GM18507 (cell line): Measurements from ENCODE around the gene FABP2.
"Not testable (repeated sequence)": the region's sequence is repeated elsewhere in the genome, so short reads cannot be mapped to it uniquely, and the experiment has no call there.

Experiments used
- DNase-seq: peaks from one replicate; pipeline ENCODE4 v3.0.0; 2011; ENCODE audit warnings: low read depth; ENCODE audit not compliant: insufficient read length; ENCODE audit errors: extremely low spot score
- FAIRE-seq: peaks from 2 replicates; lab custom pipeline; 2011; peaks lifted over from hg19 to GRCh38; lab: Jason Lieb, UNC

The FABP2 gene

DNA sequence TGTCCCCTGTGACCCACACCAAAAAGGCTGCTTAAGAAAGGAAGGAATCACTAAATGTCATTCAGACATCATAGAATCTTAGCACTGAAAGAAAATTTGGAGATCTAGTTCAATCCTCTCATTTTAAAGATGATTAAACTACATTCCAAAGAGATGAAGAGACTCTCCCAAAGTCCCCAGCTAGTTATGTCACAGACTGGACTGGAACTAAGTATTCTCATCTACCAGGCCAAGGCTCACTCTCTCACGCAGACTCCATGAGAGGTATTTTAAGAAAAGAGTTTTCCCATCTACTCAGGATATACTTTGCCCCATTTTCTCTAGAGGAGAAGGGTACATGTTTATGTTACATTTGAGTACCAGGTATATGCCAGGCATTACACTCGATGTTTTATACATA, 6.9 kb downstream of the FABP2 start:
- FAIRE-seq (no peak), DNase-seq (no peak)

DNA sequence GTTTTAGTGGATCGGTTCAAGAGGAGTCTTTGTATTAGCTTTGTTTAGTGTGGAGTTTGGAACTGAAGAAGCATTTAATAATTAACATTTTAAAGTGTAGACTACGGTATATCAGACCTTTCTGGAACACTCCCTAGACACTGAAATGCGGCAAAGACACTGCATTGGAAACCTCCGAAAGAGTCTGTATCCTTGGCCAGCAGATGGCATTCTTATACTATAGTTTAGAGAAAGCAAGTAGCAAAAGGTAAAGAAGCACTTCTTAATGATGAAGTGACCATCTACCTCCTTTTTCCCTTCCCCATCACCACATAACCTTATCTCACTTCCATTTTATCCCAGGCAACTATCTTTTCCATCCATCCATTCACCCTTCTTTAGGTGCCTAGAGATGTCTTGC, 7.6 kb downstream of the FABP2 start:
- FAIRE-seq, result peak; percentile 78

DNA sequence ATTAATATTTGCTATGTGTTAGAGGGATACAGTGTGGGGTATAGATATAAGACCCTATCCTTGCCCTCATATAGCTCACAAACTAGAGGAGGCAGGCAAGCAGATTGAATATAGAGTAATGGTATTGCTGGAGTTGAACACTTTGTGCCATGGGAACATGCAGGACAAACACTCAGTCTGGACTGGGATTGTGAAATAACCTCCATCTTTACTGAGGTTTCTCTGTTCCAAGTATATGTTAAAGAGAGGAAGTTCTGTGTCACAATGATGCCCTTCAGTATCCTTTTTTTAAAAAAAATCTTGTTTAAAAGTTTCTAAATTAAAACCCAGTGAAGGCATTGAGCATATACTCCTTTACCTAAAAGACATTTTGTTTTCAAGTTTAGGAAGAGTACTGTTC, 8.7 kb downstream of the FABP2 start:
- no peak for FAIRE-seq
- no peak for DNase-seq

More for the DNA sequence above, 7.6 kb downstream of the FABP2 start:
- DNase-seq, result no peak

DNA sequence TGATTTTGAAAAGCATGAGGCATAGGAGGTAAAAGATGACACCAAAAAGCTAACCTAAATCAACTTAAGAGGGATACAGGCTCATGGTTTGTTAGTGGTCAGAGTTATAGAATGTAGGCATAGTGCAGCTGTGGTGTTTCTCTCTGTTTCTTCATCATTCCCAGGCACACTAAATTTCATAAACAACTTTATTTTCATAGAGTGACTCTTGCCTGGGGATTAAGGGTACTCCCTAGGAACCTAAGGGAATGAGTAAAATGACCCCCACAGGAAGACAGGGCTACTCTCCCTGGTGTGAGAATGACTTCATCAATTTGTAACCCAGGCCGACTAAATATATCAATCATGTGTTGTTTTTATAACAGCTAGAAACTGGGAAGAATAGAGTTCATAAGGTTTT, 11.1 kb downstream of the FABP2 start:
- FAIRE-seq (no peak), DNase-seq (no peak)

DNA sequence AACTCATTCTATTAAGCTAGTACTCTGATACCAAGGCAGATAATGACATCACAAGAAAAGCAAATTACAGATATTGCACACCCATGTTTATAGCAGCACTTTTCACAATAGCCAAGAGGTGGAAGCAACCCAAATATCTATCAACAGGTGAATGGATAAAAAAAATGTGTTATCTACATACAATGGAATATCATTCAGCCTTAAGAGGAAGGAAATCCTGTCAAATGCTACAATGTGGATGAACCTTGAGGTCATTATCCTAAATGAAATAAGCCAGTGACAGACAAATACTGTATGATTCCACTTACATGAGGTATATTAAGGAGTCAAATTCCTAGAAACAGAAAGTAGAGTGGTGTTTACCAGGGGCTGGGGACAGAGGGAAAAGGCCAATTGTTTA, 14.3 kb downstream of the FABP2 start:
- FAIRE-seq (no peak), DNase-seq (no peak)

DNA sequence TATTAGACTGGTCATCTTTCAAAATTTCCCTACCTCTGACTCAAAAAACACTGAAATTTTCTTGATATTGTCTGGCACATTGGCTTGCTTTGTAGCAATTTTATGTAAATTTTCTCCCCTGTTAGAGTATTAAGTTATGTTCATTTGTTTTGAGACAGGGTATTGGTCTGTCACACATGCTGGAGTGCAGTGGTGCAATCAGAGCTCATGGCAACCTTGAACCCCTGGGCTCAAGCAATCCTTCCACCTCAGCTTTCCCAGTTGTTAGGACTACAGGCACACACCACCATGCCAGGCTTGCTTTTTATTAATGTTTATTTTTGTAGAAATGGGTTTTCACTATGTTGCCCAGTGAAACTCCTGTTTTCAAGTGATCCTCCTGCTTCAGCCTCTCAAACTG, 17.5 kb downstream of the FABP2 start:
- no peak for DNase-seq
- FAIRE-seq, result no peak

DNA sequence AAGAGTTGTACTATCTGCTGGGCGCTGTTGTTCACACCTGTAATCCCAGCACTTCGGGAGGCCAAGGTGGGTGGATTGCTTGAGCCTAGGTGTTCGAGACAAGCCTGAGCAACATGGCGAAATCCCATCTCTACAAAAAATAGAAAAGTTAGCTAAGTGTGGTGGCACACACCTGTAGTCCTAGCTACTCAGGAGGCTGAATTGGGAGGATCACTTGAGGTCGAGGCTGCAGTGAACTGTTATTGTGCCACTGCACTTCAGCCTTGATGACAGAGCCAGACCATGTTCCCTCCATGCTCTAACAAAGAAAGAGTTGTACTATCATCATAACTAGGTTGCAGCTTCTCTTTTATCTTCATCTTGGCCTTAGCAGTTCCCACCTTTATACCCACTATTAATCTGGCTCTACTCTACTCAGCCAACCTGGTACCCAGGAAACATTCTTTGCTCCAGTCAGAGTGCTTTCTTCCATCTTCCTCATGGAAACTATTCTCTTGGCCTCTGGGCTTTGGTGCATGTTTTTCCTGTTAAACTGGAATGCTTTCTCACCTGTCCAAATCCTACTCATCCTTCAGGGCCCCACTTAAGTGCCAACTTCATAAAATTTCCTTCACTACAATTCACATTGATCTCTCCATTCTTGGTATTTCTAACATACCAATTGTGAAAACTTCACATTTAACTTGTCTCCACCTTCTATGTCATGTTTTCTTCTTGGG, 18.2 kb downstream of the FABP2 start:
- no peak for FAIRE-seq
- DNase-seq, result no peak

DNA sequence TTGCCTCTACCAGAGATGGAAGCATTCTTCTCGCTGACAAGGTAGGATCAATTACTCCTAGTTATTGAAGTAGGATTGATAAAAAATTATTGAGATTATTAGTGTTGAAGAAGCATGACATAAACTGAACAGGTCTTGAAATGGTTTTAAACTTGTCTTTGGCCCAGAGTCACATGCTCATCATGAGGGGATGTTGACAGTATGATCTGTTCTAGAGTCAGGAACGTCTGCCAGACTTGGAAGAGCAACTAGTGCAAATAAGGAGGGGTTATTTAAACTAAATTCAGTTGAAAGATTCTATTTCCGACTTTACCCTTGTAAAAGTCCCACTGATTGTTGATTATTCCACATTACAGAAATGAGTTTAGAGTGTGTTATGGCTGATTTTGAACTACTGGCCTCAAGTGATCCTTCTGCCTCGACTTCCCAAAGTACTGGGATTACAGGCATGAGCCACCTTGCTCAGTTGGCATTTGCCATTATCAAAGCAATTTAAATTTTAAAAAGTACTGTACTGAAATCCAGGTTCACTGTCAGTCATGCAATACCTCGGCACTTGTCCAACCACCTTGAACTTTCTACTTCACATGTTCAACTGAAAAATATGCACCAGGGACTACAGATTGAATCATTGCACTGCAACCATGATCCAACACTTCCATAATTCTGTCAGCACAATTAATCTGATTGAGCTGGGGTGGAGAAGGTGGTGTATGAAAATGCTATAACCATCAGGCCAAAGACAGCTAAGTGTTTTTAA, 19.7 kb downstream of the FABP2 start:
- FAIRE-seq (no peak), DNase-seq (no peak)

DNA sequence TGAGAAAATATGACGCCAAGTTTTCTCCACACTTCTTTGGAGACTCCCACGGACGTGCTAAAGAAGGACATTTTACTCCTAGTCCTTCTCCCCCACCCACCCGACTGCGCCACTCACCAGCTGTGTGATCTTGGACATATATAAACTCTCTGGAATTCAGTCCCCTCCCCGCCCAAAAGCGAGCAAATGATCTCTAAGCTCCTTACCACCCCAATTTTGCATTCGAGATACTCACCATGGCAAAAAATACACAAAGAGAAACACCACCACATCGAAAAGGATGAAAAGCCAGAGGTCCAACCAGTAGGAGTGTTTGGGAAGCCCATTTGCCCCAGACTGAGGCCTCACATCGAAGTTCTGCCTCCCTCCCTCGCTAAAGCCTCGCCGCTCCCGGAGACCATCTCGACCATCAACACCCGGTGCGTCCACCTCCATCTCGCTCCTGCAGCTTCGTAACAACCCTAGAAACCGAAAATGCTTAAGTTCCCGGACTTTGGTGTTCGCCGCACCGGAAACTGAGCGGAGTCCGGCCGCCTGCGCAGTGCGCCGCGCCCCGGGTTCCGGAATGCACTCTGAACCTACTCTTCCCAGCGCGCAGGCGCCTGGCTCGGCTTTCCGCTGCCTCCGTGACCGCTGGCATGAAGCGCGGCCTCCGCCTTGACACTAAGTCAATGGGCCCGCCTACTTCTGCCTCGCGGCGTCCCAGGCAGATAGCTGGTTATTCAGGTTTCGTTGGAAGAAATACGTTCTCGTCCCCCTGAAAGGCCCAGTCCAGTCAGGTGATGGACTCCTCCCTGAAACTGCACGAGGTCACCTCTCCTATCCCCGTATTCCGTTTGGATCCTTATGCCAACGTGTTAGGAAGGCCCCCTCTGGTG, 21.6 kb downstream of the FABP2 start:
- FAIRE-seq (peak; percentile 84), DNase-seq (peak; percentile 75)

DNA sequence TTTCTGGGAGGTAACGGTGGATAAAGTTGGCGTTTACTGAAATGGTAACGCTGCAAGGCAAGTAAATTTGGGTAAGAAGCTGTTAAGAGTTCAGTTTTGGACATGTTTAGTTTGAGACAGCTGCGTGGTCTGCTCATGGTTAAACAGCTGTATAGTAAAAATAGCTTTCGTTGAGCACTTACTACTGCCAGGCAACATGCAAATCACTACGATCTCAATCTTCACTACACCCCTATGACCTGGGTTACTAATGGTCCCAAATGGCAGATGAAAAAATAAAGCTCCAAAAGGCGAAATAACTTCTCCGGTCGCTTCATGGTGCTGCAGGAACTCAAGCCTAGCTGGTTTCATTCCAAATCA, 22.2 kb downstream of the FABP2 start:
- DNase-seq (no peak), FAIRE-seq (peak; percentile 69)

DNA sequence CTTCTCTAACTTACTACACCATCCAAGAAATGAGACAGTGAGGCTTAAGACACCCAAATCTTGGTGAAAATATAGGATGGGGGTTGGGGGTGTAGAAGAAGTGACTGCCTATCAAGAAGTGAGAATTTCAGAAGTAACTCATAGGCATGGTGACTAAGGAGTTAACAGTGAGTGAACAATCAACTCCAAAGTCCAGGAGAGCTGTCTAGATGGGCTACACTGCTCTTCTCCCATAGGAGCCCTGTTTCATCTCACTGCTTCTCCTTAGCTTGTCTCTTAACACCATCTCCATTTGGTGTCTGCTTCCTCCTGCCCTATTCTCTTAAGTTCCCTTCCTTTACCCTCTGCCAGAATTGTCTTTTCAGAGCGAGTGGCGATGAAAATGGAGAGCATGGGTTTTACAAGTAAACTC, 22.7 kb downstream of the FABP2 start:
- no peak for FAIRE-seq
- DNase-seq, result no peak

DNA sequence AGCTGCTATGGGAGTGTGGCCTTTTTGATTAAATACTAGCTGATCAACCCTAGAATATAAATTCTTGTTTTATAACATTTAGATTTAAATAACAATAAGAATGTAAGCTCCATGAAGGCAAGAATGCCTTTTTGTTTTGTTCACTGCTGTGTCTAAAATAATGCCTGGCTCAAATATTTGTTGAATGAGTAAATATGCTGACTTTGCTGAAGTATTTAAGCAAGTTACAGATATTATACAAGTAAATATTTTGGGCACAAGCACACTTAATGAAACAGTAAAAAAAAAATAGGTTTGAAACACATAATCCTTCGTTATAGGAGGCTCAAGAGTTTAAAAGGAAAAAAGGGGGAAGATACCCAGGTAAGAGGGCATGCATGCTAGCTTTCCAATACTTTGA, 24.1 kb downstream of the FABP2 start:
- FAIRE-seq (no peak), DNase-seq (no peak)

DNA sequence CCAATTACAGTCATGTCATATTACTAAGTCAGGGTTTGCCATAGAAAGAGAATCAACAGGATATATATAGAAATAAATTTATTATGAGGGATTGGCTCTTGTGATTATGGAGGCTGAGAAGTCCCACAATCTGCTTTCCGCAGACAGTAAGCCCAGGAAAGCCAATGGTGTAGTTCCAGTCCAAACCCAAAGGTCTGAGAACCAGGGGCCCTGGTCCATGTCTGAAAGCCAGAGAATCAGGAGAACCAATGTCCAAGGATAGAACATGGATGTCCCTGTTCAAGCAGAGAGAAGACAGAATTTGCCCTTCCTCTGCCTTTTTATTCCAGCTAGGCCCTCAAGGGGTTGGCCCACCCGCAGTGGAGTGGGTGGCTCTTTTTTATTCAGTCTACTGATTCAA, 25.6 kb downstream of the FABP2 start:
- DNase-seq, result no peak
- FAIRE-seq, result no peak

DNA sequence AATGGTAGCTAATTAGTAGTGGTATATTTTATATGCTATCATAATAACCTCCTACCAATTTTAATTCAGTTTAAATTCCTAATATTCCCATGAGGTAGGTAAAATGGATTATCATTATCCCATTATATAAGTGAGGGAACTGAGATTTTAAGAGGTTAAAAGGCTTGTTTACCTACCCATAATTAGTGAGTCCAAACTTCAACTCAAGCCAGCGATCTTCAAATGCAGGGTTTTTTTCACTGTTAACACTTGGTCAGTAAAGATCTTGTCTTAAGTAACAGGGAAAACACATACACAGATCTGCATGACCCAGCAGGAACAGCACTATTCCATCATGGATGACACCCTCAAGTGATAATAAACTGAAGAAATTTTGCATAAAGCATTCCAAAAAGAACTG, 31.3 kb downstream of the FABP2 start:
- DNase-seq, result no peak
- no peak for FAIRE-seq

DNA sequence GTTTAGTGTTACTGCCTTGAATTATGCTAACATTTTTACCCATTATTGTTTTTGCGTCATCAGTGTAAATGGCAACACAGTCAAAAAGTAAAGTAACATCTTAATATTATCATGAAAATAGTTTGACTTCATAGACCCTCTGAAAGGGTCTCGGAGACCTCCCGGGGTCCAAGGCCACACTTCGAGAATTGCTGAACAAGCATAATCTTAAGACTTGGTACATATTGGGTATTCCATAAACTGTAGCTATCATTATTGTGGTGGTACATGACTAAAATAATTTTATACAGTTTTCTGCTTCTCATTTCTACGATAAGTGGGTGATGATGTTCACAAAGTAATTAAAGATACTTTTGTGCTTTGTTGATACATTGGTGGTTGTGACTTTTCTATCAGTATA, 32.6 kb downstream of the FABP2 start:
- DNase-seq (no peak), FAIRE-seq (no peak)

DNA sequence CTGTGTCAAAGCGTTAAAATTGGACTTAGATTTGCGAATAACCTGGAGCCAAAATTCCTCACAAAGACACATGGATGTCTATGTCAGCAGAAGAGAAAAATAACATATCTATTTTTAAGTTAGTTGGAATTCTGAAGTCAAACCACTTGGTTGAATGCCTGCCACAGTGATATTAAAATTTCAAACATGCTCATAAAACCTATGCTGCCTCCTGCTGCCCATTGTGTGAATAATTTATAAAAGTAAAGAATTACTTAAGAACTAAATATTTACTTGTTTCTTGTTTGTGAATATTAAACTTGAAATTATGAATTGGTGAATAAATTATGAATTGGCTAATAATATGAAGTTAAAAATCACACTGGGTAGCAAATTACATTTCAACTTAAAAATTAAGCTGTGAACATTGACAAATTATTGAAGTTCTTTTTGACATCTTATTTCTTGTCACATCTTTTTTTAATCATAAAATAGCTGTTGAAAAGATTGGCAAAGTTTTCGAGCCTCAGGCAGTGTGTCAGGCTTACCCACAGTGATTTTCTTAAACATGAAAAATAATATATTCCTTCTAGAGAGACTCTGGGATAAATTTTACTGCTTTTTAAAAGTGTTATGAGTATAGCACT, 35.4 kb downstream of the FABP2 start:
- FAIRE-seq, result peak; percentile 15
- DNase-seq, result no peak

DNA sequence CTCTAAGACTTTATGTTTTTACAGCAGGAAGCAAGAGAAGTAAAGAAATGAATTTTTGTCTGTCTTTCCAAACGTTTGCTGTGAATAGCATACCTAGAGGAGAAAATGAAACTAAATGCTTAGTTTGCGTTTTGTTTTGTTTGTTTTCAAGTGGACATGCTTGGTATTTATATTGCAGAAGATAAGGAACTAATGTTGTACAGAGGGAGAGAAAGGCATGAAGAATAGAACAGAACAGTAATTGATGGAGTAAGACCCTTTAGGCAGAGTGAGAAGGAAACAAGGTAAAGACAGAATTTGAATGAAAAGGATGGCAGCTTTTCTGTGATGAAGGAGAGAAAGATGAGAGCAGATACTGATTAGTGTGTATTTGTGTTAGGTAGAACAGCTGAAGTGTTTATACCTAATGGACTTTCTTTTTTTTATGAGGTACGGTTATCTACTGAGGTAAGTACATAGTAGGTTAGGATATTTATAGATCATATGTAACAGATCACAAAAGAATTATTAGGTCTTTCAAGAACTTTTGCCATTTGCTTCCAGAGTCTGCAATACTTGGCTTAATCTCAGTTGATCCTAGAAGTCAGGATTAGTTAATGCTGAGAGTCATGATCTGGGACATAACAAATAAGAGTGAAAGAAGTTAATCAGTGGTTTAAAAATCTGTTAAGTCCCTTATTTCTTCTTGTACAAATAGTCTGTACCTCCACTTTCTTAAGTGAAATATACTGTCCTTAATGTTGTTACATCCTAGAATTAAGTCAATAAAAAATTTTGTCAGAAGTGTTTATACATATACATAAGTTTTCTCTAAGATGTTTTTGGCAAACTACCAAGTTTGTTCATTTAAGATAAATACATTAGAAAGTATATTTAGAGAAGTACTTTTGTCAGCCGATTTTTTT, 36.8 kb downstream of the FABP2 start:
- no peak for DNase-seq
- FAIRE-seq, result no peak

DNA sequence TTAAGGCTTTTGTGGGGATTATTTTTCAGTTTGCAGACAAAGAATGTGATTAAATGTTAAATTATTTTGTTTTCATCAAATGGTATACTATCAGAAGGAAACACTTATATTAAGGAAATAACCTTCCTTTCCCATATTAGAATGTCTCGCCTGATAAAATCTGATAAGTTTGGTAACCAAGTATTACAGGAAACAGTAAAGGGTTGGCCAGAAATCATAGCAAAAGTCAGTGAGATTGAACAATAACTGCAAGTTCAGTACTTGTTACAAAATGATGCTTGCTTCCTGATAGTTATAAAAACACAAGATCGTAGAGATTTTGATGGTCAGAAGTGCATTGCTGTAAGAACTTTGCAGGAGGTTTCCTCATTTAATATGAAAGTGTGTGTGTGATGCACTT, 40.5 kb downstream of the FABP2 start:
- DNase-seq (no peak), FAIRE-seq (no peak)

DNA sequence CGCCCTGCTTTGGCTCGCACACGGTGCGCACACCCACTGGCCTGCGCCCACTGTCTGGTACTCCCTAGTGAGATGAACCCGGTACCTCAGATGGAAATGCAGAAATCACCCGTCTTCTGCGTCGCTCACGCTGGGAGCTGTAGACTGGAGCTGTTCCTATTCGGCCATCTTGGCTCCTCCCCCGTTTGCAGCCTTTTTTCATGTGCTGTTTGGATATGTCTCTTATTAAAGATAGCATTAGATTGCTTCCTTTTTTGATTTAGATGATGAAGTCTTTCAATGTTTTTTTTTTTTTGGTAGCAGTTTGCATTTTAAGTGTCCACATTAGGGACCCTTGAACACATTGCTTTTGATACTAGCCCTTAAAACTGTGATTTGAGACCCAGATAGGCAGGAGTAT, 42.0 kb downstream of the FABP2 start:
- FAIRE-seq, DNase-seq: not testable (repeated sequence)
